CD4-positive, alpha-beta memory T cell (primary cell): ENCODE data around the gene ZNF12. TPM values are rescaled to one million over a fixed set of nuclear protein-coding genes. Genes with fewer than 3 reads are reported as not detected.
"Not testable (repeated sequence)": the region's sequence is repeated elsewhere in the genome, so short reads cannot be mapped to it uniquely, and the experiment has no call there.

Experiments used
- CTCF ChIA-PET: fragments of 350-600 bp; sonication (Branson Sonifier 250); formaldehyde crosslinking; loops from one replicate; lab custom pipeline; 2021; ENCODE audit warnings: inconsistent platforms; ENCODE audit not compliant: partially characterized antibody; lab: Charles Lee
- POLR2A ChIA-PET: fragments of 350-600 bp; sonication (Branson Sonifier 250); formaldehyde crosslinking; loops from one replicate; lab custom pipeline; 2021; ENCODE audit not compliant: partially characterized antibody; lab: Charles Lee
- DNase-seq, 5 donors: peaks; one replicate each; pipeline versions ENCODE4 v3.0.0 to v3.0.0-alpha.2; 2020 to 2022; ENCODE audit warnings: mixed read lengths in 1 of 5
- H3K27ac ChIP-seq: one replicate; pipeline ENCODE4 v1.7.0; 2013; ENCODE audit warnings: low read depth, low read length
- H3K27me3 ChIP-seq: 2 replicates; pipeline ENCODE4 v1.7.0; 2013; ENCODE audit warnings: mild to moderate bottlenecking, low read length, moderate library complexity; ENCODE audit not compliant: insufficient read depth
- H3K36me3 ChIP-seq: 2 replicates; pipeline ENCODE4 v1.7.0; 2013; ENCODE audit warnings: mild to moderate bottlenecking, low read length, moderate library complexity; ENCODE audit not compliant: insufficient read depth
- H3K4me1 ChIP-seq: 2 replicates; pipeline ENCODE4 v1.7.0; 2013; ENCODE audit warnings: mild to moderate bottlenecking, low read length, moderate library complexity; ENCODE audit not compliant: insufficient read depth
- H3K4me3 ChIP-seq, 2 donors: one replicate each; pipeline ENCODE4 v1.7.0; 2013; ENCODE audit warnings: low read length in 2 of 2, mild to moderate bottlenecking in 1 of 2
- H3K9me3 ChIP-seq, 2 donors: one replicate each; pipeline ENCODE4 v1.7.0; 2013; ENCODE audit warnings: low read length in 2 of 2, control low read depth in 1 of 2; ENCODE audit not compliant: control insufficient read depth in 1 of 2
- H3K27ac Mint-ChIP-seq, 7 donors: one replicate each; pipeline ENCODE4 v1.8.0; 2020 to 2021; ENCODE audit warnings: mixed read lengths in 7 of 7, mild to moderate bottlenecking in 6 of 7, inconsistent platforms in 3 of 7, moderate library complexity in 3 of 7
- H3K27me3 Mint-ChIP-seq, 2 donors: one replicate each; pipeline ENCODE4 v1.8.0; 2020 to 2021; ENCODE audit warnings: mixed read lengths in 2 of 2
- H3K36me3 Mint-ChIP-seq, 2 donors: one replicate each; pipeline ENCODE4 v1.8.0; 2020 to 2021; ENCODE audit warnings: mixed read lengths in 2 of 2, inconsistent platforms in 1 of 2, mild to moderate bottlenecking in 1 of 2
- H3K4me1 Mint-ChIP-seq, 4 donors: one replicate each; pipeline ENCODE4 v1.8.0; 2020 to 2021; ENCODE audit warnings: mixed read lengths in 4 of 4, mild to moderate bottlenecking in 1 of 4
- H3K4me3 Mint-ChIP-seq, 8 donors: one replicate each; pipeline ENCODE4 v1.8.0; 2020 to 2021; ENCODE audit warnings: mixed read lengths in 8 of 8, mild to moderate bottlenecking in 7 of 8, moderate library complexity in 6 of 8, inconsistent platforms in 3 of 8
- H3K9me3 Mint-ChIP-seq, 8 donors: one replicate each; pipeline ENCODE4 v1.8.0; 2020 to 2021; ENCODE audit warnings: mixed read lengths in 8 of 8, mild to moderate bottlenecking in 5 of 8, inconsistent platforms in 3 of 8, moderate library complexity in 1 of 8
- intact Hi-C: fragments of 100-400 bp; cut with micrococcal nuclease; formaldehyde crosslinking; loops from one replicate; pipeline ENCODE4 v1.15.1; 2023
- polyA plus RNA-seq, 2 donors: library from polyadenylated mRNA; unstranded; fragments of 300-500 nt; fragmentation: Illumina TruSeq; gene quantifications; one replicate each; pipeline ENCODE4 v1.2.3, GENCODE V29; 2021
- total RNA-seq, 2 experiments: library from RNA; stranded (reverse); gene quantifications; one replicate each; pipeline ENCODE4 v1.2.3, GENCODE V29; 2021

Gene ZNF12
- total and polyA plus RNA-seq, 4 experiments from 2014 or later: 20.4 to 49.6 (median 43.4) TPM

GRCh38 chr7:6691609-6692106 lies 15.1 kb downstream of the ZNF12 start:
- Mint-ChIP-seq H3K4me3 (no peak overlapping the region), H3K36me3 (peaks cover 28 to 64% of the 10 kb centered on the region in 2 donors), H3K9me3 (peaks cover 0 to 76% (median 33%) of the 10 kb centered on the region in 8 donors), H3K27me3 (no peaks in the 10 kb centered on the region), H3K27ac (peak overlapping the region in 2 of 7 donors; percentile 62 to 84), H3K4me1 (peaks cover 0 to 1% (median 0%) of the 10 kb centered on the region in 4 donors)
- Histone ChIP-seq H3K4me1 (no peaks in the 10 kb centered on the region), H3K27ac (no peak overlapping the region), H3K36me3 (peaks cover 72% of the 10 kb centered on the region), H3K27me3 (no peaks in the 10 kb centered on the region), H3K9me3 (peaks cover 15 to 70% of the 10 kb centered on the region in 2 donors), H3K4me3 (no peak overlapping the region)
- ChIA-PET CTCF (no interaction called here), POLR2A (no interaction called here)
- DNase-seq: no peak
- intact Hi-C loops: no loop called here

- H3K4me1 Mint-ChIP-seq: peaks cover 0 to 1% (median 0%) of the 10 kb centered on the region in 4 donors
- H3K27me3 ChIP-seq: no peaks in the 10 kb centered on the region
- H3K4me3 ChIP-seq: peak overlapping the region; percentile 1
- peaks cover 0 to 81% (median 38%) of the 10 kb centered on the region in 8 donors for H3K9me3 Mint-ChIP-seq
- H3K4me3 Mint-ChIP-seq: no peak overlapping the region
- POLR2A ChIA-PET: no interaction called here
- H3K27me3 Mint-ChIP-seq: no peaks in the 10 kb centered on the region
- CTCF ChIA-PET: no interaction called here
- H3K36me3 Mint-ChIP-seq: peaks cover 33 to 68% of the 10 kb centered on the region in 2 donors
- H3K9me3 ChIP-seq: peaks cover 15 to 65% of the 10 kb centered on the region in 2 donors
- H3K27ac ChIP-seq: no peak overlapping the region
- H3K4me1 ChIP-seq: no peaks in the 10 kb centered on the region
- intact Hi-C loops: no loop called here
- no peak for DNase-seq
- H3K27ac Mint-ChIP-seq: no peak overlapping the region
- peaks cover 66% of the 10 kb centered on the region for H3K36me3 ChIP-seq
These were observed 15.6 kb downstream of the ZNF12 start for GRCh38 chr7:6691103-6691502.

- H3K36me3 Mint-ChIP-seq: peaks cover 9 to 24% of the 10 kb centered on the region in 2 donors
- Histone ChIP-seq H3K27ac (no peak overlapping the region), H3K4me3 (no peak overlapping the region), H3K27me3 (no peaks in the 10 kb centered on the region), H3K36me3 (no peaks in the 10 kb centered on the region), H3K9me3 (peaks cover 6 to 71% of the 10 kb centered on the region in 2 donors), H3K4me1 (no peaks in the 10 kb centered on the region)
- no peaks in the 10 kb centered on the region for H3K27me3 Mint-ChIP-seq
- no peak overlapping the region for H3K27ac Mint-ChIP-seq
- H3K4me3 Mint-ChIP-seq: peak overlapping the region in 1 of 8 donors; percentile 33
- H3K4me1 Mint-ChIP-seq: no peaks in the 10 kb centered on the region
- ChIA-PET POLR2A (no interaction called here), CTCF (no interaction called here)
- DNase-seq: no peak
- intact Hi-C loops: no loop called here
- peaks cover 0 to 95% (median 81%) of the 10 kb centered on the region in 8 donors for H3K9me3 Mint-ChIP-seq
These were observed 26.6 kb downstream of the ZNF12 start for GRCh38 chr7:6680146-6680545.

GRCh38 chr7:6675807-6676405 lies 30.8 kb downstream of the ZNF12 start:
- Mint-ChIP-seq H3K36me3 (peaks cover 23 to 34% of the 10 kb centered on the region in 2 donors), H3K9me3 (peaks cover 0 to 92% (median 80%) of the 10 kb centered on the region in 8 donors), H3K27ac (no peak overlapping the region), H3K4me1 (no peaks in the 10 kb centered on the region), H3K27me3 (no peaks in the 10 kb centered on the region), H3K4me3 (no peak overlapping the region)
- Histone ChIP-seq H3K9me3 (peaks cover 0 to 62% of the 10 kb centered on the region in 2 donors), H3K4me1 (no peaks in the 10 kb centered on the region), H3K4me3 (no peak overlapping the region), H3K27ac (no peak overlapping the region), H3K27me3 (no peaks in the 10 kb centered on the region), H3K36me3 (no peaks in the 10 kb centered on the region)
- intact Hi-C loops: no loop called here
- ChIA-PET CTCF (no interaction called here), POLR2A (no interaction called here)
- DNase-seq: no peak

GRCh38 chr7:6670851-6671250 lies 35.9 kb downstream of the ZNF12 start:
- intact Hi-C loops, H3K4me1 Mint-ChIP-seq, DNase-seq, H3K36me3 ChIP-seq, POLR2A ChIA-PET, H3K4me3 ChIP-seq, H3K27ac ChIP-seq, H3K27me3 ChIP-seq, H3K27ac Mint-ChIP-seq, H3K4me3 Mint-ChIP-seq, CTCF ChIA-PET, H3K4me1 ChIP-seq, H3K27me3 Mint-ChIP-seq: not testable (repeated sequence)
- peaks cover 0 to 31% of the 10 kb centered on the region in 2 donors for H3K9me3 ChIP-seq
- H3K9me3 Mint-ChIP-seq: peaks cover 3 to 75% (median 60%) of the 10 kb centered on the region in 8 donors
- H3K36me3 Mint-ChIP-seq: peaks cover 27 to 34% of the 10 kb centered on the region in 2 donors

- Mint-ChIP-seq H3K36me3 (peaks cover 8 to 10% of the 10 kb centered on the region in 2 donors), H3K4me3 (peak overlapping the region in 1 of 8 donors; percentile 41), H3K9me3 (peaks cover 0 to 5% (median 0%) of the 10 kb centered on the region in 8 donors), H3K4me1 (peaks cover 0 to 9% (median under 1%) of the 10 kb centered on the region in 4 donors), H3K27ac (no peak overlapping the region), H3K27me3 (peaks cover 3% of the 10 kb centered on the region in 2 donors)
- Histone ChIP-seq H3K27ac (no peak overlapping the region), H3K27me3 (no peaks in the 10 kb centered on the region), H3K36me3 (no peaks in the 10 kb centered on the region), H3K4me1 (no peaks in the 10 kb centered on the region), H3K4me3 (no peak overlapping the region), H3K9me3 (no peaks in the 10 kb centered on the region)
- intact Hi-C loops: no loop called here
- CTCF ChIA-PET: no interaction called here
- POLR2A ChIA-PET: no interaction called here
- DNase-seq: no peak
These were observed 48.0 kb downstream of the ZNF12 start for GRCh38 chr7:6658618-6659345.

GRCh38 chr7:6656413-6656812 lies 50.3 kb downstream of the ZNF12 start:
- DNase-seq: no peak
- Histone ChIP-seq H3K27ac (no peak overlapping the region), H3K4me3 (no peak overlapping the region), H3K9me3 (no peaks in the 10 kb centered on the region), H3K4me1 (no peaks in the 10 kb centered on the region), H3K27me3 (no peaks in the 10 kb centered on the region), H3K36me3 (peaks cover 8% of the 10 kb centered on the region)
- peaks cover 0 to 6% (median under 1%) of the 10 kb centered on the region in 4 donors for H3K4me1 Mint-ChIP-seq
- H3K27me3 Mint-ChIP-seq: no peaks in the 10 kb centered on the region
- H3K36me3 Mint-ChIP-seq: peaks cover 10 to 19% of the 10 kb centered on the region in 2 donors
- H3K9me3 Mint-ChIP-seq: peaks cover 0 to 5% (median 0%) of the 10 kb centered on the region in 8 donors
- intact Hi-C loops: no loop called here
- ChIA-PET CTCF (no interaction called here), POLR2A (no interaction called here)
- no peak overlapping the region for H3K27ac Mint-ChIP-seq
- H3K4me3 Mint-ChIP-seq: no peak overlapping the region
